Articular chondrocyte of knee joint (primary cell): ENCODE data around the gene ELF4. TPM values are rescaled to one million over a fixed set of nuclear protein-coding genes. Genes with fewer than 3 reads are reported as not detected.

Experiments used
- total RNA-seq: library from RNA; depleted of rRNA; stranded (reverse); fragments of >200 nt; gene quantifications from 2 replicates; pipeline ENCODE4 v1.2.3, GENCODE V29; 2012

Gene ELF4
- 13.6 and 16.7 TPM in 2 replicates for total RNA-seq

DNA sequence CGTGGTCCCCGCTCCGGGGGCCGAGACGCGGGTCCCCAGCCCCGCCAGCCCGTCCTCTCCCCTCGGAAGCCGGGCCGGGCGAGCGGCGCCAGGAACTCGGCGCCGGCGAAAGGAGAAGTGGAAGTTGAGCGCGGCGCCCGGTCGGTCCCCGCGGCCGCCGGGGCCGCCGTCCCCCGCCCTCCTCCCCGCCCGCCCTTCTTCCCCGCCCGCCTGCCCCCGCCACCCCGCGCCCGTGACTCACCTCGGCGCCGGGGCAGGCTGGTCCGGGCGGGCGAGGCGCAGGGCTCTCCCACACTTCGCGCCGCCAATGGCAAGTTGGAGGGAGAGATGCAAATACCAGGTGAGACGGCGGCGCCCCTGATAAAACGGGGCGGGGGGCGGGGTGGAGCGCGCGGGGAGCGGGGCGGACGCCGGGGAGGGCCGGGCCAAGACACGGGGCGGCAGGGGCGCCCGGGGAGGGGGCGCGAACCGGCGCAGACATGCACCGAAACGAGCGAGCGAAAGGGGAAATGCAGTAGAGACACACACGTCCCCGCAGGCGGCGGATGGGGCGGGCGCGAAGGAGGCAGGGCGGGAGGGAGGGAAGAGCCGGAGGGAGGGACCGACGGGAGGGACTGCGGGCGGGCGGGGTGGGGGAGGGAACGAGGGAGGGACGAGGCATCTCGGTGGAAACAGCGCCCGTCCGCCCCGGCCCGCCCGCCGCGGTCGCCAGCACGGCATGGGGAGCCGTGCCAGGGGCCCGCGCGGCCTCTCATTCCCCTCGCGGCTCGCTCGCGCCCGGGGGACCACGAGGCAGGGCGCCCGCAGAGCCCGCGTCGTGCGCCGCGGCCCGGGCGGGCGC is at the start of gene ELF4:
TSS of gene ELF4 (minus strand) at position 119 of the 841 bp plus-strand sequence. CDS start 29,167 bp downstream, outside the sequence.

Other genes with a start within 250 kb of the ELF4 start
- 23.2 and 24.7 TPM in 2 replicates for gene UTP14A, start 204.3 kb downstream of the ELF4 start, total RNA-seq
- gene BCORL1, start 127.9 kb downstream of the ELF4 start, total RNA-seq = 2.0 and 2.2 TPM in 2 replicates
- gene AIFM1, start 55.3 kb upstream of the ELF4 start, total RNA-seq = 16.1 and 21.6 TPM in 2 replicates
- gene RAB33A, start 61.5 kb upstream of the ELF4 start, total RNA-seq = 1.5 and 3.7 TPM in 2 replicates
- gene ZNF280C, start 158.4 kb upstream of the ELF4 start, total RNA-seq = 7.4 and 7.6 TPM in 2 replicates
- 10.5 and 13.0 TPM in 2 replicates for gene SLC25A14, start 229.4 kb upstream of the ELF4 start, total RNA-seq